Measurements from ENCODE around the gene LAMA4. TPM values are rescaled to one million over a fixed set of nuclear protein-coding genes. Genes with fewer than 3 reads are reported as not detected.

Gene LAMA4
- total and polyA plus RNA-seq, 2 donors: 3.0 to 15.2 TPM

DNA sequence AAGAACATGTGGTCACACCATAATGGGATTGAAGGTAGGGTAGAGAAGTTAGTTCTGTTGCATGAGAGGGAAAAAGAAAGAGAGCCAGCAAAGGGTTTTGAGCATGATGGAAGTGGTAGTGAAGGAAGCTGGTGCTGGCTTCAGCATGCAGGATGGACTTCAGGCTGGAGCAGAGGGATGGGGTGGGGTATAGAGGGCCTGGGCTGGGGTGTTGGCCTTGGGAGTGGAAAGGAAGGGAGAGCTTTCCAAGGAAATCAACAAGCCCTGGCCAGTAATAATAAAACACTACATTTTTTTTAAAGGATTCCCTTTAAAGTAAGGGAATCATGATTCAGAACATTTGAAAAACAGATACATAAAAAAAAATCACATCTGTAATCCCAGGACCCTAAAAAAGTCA, 61.2 kb downstream of the LAMA4 start:
- no peak for DNase-seq (ENCODE audit: low read depth in 6 of 9, low spot score in 9 of 9)
- H3K9me3 ChIP-seq (ENCODE audit: control insufficient read depth in 2 of 2, insufficient read depth in 1 of 2, low read length in 1 of 2): no peaks in the 10 kb centered on the region
- no peak overlapping the region for H3K27ac ChIP-seq (ENCODE audit: low read depth in 1 of 2, low read length in 1 of 2)
- H3K4me3 ChIP-seq (ENCODE audit: low read length in 2 of 2): no peak overlapping the region
- no peaks in the 10 kb centered on the region for H3K36me3 ChIP-seq (ENCODE audit: control insufficient read depth in 2 of 2, insufficient read depth in 2 of 2, low read length in 1 of 2)
- no peaks in the 10 kb centered on the region for H3K4me1 ChIP-seq (ENCODE audit: control insufficient read depth in 2 of 2, insufficient read depth in 2 of 2, low read length in 2 of 2)
- no peaks in the 10 kb centered on the region for H3K27me3 ChIP-seq (ENCODE audit: control insufficient read depth in 2 of 2, insufficient read depth in 1 of 2, low read length in 1 of 2)

DNA sequence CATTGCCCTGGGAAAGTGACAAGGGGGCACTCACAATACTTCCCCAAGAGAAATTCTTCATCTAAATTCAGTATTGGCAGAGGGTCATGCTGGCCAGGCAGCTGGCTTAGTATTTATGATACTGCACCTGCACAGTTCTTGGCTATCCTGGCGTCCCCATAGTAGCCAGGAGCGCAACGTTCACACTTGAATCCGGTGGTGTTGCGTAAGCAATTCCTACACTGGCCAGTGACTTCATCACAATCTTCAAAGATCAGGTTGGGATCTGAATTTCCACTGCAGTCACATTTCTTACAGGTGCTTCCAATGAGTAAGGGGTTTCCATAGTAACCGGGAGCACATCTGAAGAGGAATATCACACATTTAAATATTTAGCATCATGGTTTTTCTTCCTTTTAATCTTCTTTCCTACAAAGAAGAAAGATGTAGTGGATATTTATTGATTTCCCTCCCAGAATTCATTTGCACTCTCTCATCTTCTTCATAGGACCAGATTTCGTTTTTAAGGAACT, 62.8 kb downstream of the LAMA4 start:
- Histone ChIP-seq H3K36me3 (ENCODE audit: control insufficient read depth in 2 of 2, insufficient read depth in 2 of 2, low read length in 1 of 2) (no peaks in the 10 kb centered on the region), H3K9me3 (ENCODE audit: control insufficient read depth in 2 of 2, insufficient read depth in 1 of 2, low read length in 1 of 2) (no peaks in the 10 kb centered on the region), H3K4me1 (ENCODE audit: control insufficient read depth in 2 of 2, insufficient read depth in 2 of 2, low read length in 2 of 2) (no peaks in the 10 kb centered on the region), H3K27me3 (ENCODE audit: control insufficient read depth in 2 of 2, insufficient read depth in 1 of 2, low read length in 1 of 2) (peaks cover 0 to 2% of the 10 kb centered on the region in 2 donors), H3K27ac (ENCODE audit: low read depth in 1 of 2, low read length in 1 of 2) (no peak overlapping the region), H3K4me3 (ENCODE audit: low read length in 2 of 2) (no peak overlapping the region)
- WGBS: 97% methylated on average over 7 of the region's 7 CpGs
- DNase-seq (ENCODE audit: low read depth in 6 of 9, low spot score in 9 of 9): no peak

DNA sequence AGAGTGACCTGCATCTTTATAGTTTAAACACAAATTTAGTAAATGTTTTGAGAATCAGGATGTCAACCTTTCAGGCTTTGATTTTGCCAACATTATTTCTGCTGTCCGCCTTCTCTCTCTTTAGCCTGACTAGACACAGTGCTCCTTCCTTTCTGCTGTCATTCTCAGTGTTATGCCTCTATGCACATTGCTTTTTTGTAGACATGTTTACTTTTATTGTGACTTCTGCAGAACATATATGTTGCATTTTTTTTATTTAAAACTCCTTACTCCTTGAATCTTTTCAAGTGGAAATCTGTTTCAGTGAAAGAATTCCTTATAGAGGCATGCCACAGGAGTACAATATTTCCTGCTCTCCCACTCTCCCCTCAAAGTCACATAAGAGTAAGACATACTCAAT, 64.2 kb downstream of the LAMA4 start:
- Histone ChIP-seq H3K4me3 (ENCODE audit: low read length in 2 of 2) (no peak overlapping the region), H3K27me3 (ENCODE audit: control insufficient read depth in 2 of 2, insufficient read depth in 1 of 2, low read length in 1 of 2) (peaks cover 0 to 2% of the 10 kb centered on the region in 2 donors), H3K27ac (ENCODE audit: low read depth in 1 of 2, low read length in 1 of 2) (no peak overlapping the region), H3K9me3 (ENCODE audit: control insufficient read depth in 2 of 2, insufficient read depth in 1 of 2, low read length in 1 of 2) (no peaks in the 10 kb centered on the region), H3K36me3 (ENCODE audit: control insufficient read depth in 2 of 2, insufficient read depth in 2 of 2, low read length in 1 of 2) (no peaks in the 10 kb centered on the region), H3K4me1 (ENCODE audit: control insufficient read depth in 2 of 2, insufficient read depth in 2 of 2, low read length in 2 of 2) (no peaks in the 10 kb centered on the region)
- DNase-seq (ENCODE audit: low read depth in 6 of 9, low spot score in 9 of 9): no peak
- WGBS: 96% methylated on average over 1 of the region's 1 CpG

DNA sequence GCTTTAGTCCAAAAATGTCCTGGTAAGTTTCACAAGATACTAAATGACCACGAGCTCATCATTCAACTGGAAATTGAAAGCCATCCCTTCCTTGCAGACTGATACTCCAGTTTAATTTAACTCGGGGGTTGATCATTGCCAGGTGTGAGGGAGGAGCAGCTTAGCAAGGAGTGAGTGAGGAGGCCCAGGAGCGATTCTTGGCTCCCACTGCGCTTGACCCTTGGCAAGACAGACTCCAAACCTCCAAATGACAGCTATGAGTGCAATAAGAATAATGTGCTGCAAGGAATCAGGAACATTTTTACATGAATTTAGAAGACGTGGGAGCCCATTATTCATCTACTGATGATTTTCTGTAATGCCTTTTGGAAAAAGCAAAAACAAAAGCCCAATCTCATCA, 64.9 kb downstream of the LAMA4 start:
- Histone ChIP-seq H3K27me3 (ENCODE audit: control insufficient read depth in 2 of 2, insufficient read depth in 1 of 2, low read length in 1 of 2) (peaks cover 0 to 2% of the 10 kb centered on the region in 2 donors), H3K36me3 (ENCODE audit: control insufficient read depth in 2 of 2, insufficient read depth in 2 of 2, low read length in 1 of 2) (no peaks in the 10 kb centered on the region), H3K27ac (ENCODE audit: low read depth in 1 of 2, low read length in 1 of 2) (no peak overlapping the region), H3K4me3 (ENCODE audit: low read length in 2 of 2) (no peak overlapping the region), H3K4me1 (ENCODE audit: control insufficient read depth in 2 of 2, insufficient read depth in 2 of 2, low read length in 2 of 2) (no peaks in the 10 kb centered on the region), H3K9me3 (ENCODE audit: control insufficient read depth in 2 of 2, insufficient read depth in 1 of 2, low read length in 1 of 2) (no peaks in the 10 kb centered on the region)
- no peak for DNase-seq (ENCODE audit: low read depth in 6 of 9, low spot score in 9 of 9)
- 94% methylated on average over 5 of the region's 5 CpGs for WGBS

DNA sequence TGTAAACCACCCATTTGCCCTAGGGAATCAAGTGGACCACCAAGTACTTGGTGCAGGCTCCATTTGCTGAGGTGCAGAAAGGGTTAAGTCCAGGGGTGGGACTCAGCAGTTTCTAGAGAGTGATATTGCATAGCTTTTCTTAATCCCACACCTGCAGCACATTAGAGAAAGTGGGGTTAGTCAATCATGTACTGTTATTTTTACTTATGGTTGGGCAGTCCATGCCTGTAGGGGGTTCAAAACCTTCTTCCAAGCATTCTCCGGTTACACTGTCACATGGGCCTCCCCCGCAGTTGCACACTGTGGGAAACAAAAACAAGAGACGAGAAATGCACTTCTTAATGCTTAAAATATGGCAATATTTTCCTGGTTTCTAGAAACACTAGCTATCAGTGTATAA, 65.5 kb downstream of the LAMA4 start:
- Histone ChIP-seq H3K27ac (ENCODE audit: low read depth in 1 of 2, low read length in 1 of 2) (no peak overlapping the region), H3K36me3 (ENCODE audit: control insufficient read depth in 2 of 2, insufficient read depth in 2 of 2, low read length in 1 of 2) (no peaks in the 10 kb centered on the region), H3K4me3 (ENCODE audit: low read length in 2 of 2) (no peak overlapping the region), H3K4me1 (ENCODE audit: control insufficient read depth in 2 of 2, insufficient read depth in 2 of 2, low read length in 2 of 2) (no peaks in the 10 kb centered on the region), H3K9me3 (ENCODE audit: control insufficient read depth in 2 of 2, insufficient read depth in 1 of 2, low read length in 1 of 2) (no peaks in the 10 kb centered on the region), H3K27me3 (ENCODE audit: control insufficient read depth in 2 of 2, insufficient read depth in 1 of 2, low read length in 1 of 2) (peaks cover 0 to 2% of the 10 kb centered on the region in 2 donors)
- DNase-seq (ENCODE audit: low read depth in 6 of 9, low spot score in 9 of 9): no peak
- WGBS: 97% methylated on average over 3 of the region's 3 CpGs

DNA sequence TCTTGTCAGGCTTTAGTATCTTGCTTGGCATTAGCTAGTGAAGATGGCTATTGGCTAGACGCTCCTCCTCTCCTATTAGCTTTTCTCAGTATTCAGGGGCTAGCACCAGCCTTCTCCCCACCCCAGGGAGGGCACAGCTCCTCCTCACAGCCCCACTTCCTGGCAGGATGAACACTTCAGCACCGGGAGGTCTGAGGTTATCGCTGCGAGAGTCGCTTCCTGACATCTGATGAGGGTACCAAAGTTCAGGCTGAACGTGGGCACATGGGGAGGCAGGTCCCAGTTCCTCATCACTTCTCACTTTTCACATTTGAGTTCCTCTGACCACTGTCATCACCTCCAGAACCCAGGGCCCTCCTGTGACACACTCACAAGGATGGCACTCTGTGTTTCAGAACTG, 66.6 kb downstream of the LAMA4 start:
- H3K4me3 ChIP-seq (ENCODE audit: low read length in 2 of 2): no peak overlapping the region
- peak in 2 of 9 donors; percentile 6 to 10 for DNase-seq (ENCODE audit: low read depth in 6 of 9, low spot score in 9 of 9)
- H3K4me1 ChIP-seq (ENCODE audit: control insufficient read depth in 2 of 2, insufficient read depth in 2 of 2, low read length in 2 of 2): no peaks in the 10 kb centered on the region
- peaks cover 0 to 2% of the 10 kb centered on the region in 2 donors for H3K27me3 ChIP-seq (ENCODE audit: control insufficient read depth in 2 of 2, insufficient read depth in 1 of 2, low read length in 1 of 2)
- H3K27ac ChIP-seq (ENCODE audit: low read depth in 1 of 2, low read length in 1 of 2): no peak overlapping the region
- no peaks in the 10 kb centered on the region for H3K9me3 ChIP-seq (ENCODE audit: control insufficient read depth in 2 of 2, insufficient read depth in 1 of 2, low read length in 1 of 2)
- H3K36me3 ChIP-seq (ENCODE audit: control insufficient read depth in 2 of 2, insufficient read depth in 2 of 2, low read length in 1 of 2): no peaks in the 10 kb centered on the region
- WGBS: 7% methylated on average over 6 of the region's 6 CpGs

DNA sequence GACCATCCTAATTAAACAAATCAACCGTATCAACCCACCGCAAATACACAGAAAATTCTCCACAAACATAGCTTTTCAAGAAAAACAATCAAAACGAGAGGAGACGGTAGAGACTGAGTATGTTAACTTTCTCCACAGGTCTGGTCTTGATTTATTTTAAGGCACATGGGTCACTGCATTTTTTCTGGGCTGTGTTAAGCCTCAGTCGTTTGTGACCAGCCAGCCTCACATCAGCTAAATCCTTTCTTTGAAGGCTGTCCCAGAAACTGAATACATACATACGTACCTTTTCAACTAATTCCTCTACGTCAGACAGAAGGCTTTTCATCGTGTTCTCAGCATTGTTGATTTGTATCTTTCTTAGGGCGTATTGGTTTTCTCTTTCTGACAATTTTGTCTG, 69.4 kb downstream of the LAMA4 start:
- Histone ChIP-seq H3K36me3 (ENCODE audit: control insufficient read depth in 2 of 2, insufficient read depth in 2 of 2, low read length in 1 of 2) (no peaks in the 10 kb centered on the region), H3K27me3 (ENCODE audit: control insufficient read depth in 2 of 2, insufficient read depth in 1 of 2, low read length in 1 of 2) (peaks cover 0 to 5% of the 10 kb centered on the region in 2 donors), H3K4me3 (ENCODE audit: low read length in 2 of 2) (no peak overlapping the region), H3K9me3 (ENCODE audit: control insufficient read depth in 2 of 2, insufficient read depth in 1 of 2, low read length in 1 of 2) (no peaks in the 10 kb centered on the region), H3K27ac (ENCODE audit: low read depth in 1 of 2, low read length in 1 of 2) (no peak overlapping the region), H3K4me1 (ENCODE audit: control insufficient read depth in 2 of 2, insufficient read depth in 2 of 2, low read length in 2 of 2) (no peaks in the 10 kb centered on the region)
- WGBS: 93% methylated on average over 9 of the region's 9 CpGs
- DNase-seq (ENCODE audit: low read depth in 6 of 9, low spot score in 9 of 9): no peak

DNA sequence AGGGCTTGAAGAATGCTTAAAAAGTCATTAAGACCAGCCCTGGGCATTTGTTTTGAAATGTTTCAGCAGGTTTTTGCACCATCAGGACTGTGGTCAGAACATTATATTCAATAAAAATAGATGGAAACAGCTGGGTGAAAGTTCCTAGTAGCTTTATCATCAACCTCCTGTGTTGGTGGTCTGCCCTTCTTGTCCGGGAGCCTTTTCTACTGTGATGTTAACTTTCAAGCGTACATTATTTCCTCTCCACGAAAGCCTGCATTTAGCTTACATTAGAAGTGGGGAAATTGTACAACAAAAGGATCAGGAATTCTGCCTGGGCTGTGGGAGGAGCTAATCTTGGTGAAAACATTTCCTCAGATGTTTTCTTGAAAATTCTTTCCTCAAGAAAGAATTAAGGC, 71.1 kb downstream of the LAMA4 start:
- DNase-seq (ENCODE audit: low read depth in 6 of 9, low spot score in 9 of 9): no peak
- WGBS: 18% methylated on average over 3 of the region's 3 CpGs
- no peak overlapping the region for H3K27ac ChIP-seq (ENCODE audit: low read depth in 1 of 2, low read length in 1 of 2)
- H3K4me1 ChIP-seq (ENCODE audit: control insufficient read depth in 2 of 2, insufficient read depth in 2 of 2, low read length in 2 of 2): no peaks in the 10 kb centered on the region
- no peak overlapping the region for H3K4me3 ChIP-seq (ENCODE audit: low read length in 2 of 2)
- no peaks in the 10 kb centered on the region for H3K9me3 ChIP-seq (ENCODE audit: control insufficient read depth in 2 of 2, insufficient read depth in 1 of 2, low read length in 1 of 2)
- peaks cover 0 to 5% of the 10 kb centered on the region in 2 donors for H3K27me3 ChIP-seq (ENCODE audit: control insufficient read depth in 2 of 2, insufficient read depth in 1 of 2, low read length in 1 of 2)
- no peaks in the 10 kb centered on the region for H3K36me3 ChIP-seq (ENCODE audit: control insufficient read depth in 2 of 2, insufficient read depth in 2 of 2, low read length in 1 of 2)

DNA sequence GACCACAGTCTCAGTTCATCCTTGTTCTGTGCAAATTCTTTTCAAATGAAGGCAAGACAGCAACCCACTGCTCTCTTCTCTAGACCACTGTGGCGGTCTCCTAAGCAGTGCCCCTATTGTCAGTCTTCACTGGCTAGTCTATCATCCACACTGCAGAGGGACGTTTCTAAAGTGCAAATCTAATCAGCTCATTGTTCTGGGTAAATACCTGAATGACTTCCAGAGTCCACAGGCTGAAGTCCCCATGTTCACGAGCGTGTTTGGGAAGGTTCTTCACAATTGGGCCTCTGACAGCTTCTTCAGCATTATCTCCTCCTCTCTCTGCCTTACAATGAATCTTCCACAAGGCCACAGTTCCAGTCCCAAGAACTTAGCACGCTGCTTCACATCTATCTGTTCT, 73.2 kb downstream of the LAMA4 start:
- no peaks in the 10 kb centered on the region for H3K9me3 ChIP-seq (ENCODE audit: control insufficient read depth in 2 of 2, insufficient read depth in 1 of 2, low read length in 1 of 2)
- no peak for DNase-seq (ENCODE audit: low read depth in 6 of 9, low spot score in 9 of 9)
- no peaks in the 10 kb centered on the region for H3K4me1 ChIP-seq (ENCODE audit: control insufficient read depth in 2 of 2, insufficient read depth in 2 of 2, low read length in 2 of 2)
- H3K27ac ChIP-seq (ENCODE audit: low read depth in 1 of 2, low read length in 1 of 2): no peak overlapping the region
- no peaks in the 10 kb centered on the region for H3K36me3 ChIP-seq (ENCODE audit: control insufficient read depth in 2 of 2, insufficient read depth in 2 of 2, low read length in 1 of 2)
- H3K4me3 ChIP-seq (ENCODE audit: low read length in 2 of 2): no peak overlapping the region
- WGBS: 92% methylated on average over 5 of the region's 5 CpGs
- peaks cover 0 to 4% of the 10 kb centered on the region in 2 donors for H3K27me3 ChIP-seq (ENCODE audit: control insufficient read depth in 2 of 2, insufficient read depth in 1 of 2, low read length in 1 of 2)
